K562 treated with DMSO at 1 percent for 4 hours (cell line): ENCODE measurements around the gene CDK2. TPM values are rescaled to one million over a fixed set of nuclear protein-coding genes. Genes with fewer than 3 reads are reported as not detected.

Experiments
- total RNA-seq: library from RNA; unstranded; fragments of 300-600 nt; gene quantifications from 2 replicates; pipeline ENCODE4 v1.2.3, GENCODE V29; 2022; ENCODE audit not compliant: insufficient read depth

The CDK2 gene
- total RNA-seq: 80.9 and 130 TPM in 2 replicates

GRCh38 chr12:55966408-55967281, at the start of gene CDK2:
TSS of gene CDK2 (plus strand) at chr12:55966830. CDS start at chr12:55967009, 179 bp downstream.

DNA sequence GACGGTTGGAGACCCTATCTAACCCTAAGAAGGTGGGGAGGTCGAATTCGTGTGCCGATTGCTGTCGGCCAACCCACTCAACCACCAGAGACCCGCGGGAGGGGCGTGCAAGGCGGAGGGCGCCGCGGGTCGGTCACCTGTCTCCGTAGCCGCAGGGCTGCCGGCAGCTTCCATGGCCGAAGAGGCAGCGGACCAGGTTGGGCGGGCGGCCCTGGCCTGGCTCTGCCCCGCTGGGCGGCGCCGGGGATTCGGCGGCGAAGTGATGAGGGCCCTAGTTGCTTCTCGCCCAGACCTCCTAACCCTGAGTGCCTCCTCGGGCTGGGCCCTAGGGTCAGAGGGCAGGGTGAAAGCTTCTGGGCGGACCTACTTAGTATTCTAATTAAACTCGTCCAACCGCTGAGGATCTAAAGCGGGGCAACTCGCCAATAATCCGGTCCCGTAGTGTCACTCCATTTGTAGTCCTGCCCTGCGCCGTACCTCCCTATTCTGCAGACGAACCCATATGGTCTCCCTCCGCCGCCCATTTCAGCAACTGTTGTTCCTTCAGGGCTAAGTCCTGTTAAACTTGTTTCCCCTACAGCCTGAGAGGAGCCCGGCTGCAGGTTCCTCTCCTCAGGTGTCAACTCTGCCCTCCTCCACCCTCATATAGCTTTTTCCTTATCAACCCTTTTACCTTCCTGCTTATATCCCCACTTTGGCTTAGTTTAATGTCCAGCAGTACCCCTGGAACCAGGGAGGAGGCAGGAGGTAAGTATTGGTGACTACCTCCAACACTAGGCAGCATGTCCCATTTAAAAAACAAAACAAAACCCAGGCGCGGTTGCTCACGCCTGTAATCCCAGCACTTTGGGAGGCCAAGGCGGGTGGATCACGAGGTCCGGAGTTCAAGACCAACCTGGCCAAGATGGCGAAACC, 38.8 kb upstream of the CDK2 start, which contains the start of gene PYM1:
Gene PYM1 (minus strand): TSS at position 307 of the 915 bp plus-strand sequence. CDS start 133 bp downstream, at position 174.

DNA sequence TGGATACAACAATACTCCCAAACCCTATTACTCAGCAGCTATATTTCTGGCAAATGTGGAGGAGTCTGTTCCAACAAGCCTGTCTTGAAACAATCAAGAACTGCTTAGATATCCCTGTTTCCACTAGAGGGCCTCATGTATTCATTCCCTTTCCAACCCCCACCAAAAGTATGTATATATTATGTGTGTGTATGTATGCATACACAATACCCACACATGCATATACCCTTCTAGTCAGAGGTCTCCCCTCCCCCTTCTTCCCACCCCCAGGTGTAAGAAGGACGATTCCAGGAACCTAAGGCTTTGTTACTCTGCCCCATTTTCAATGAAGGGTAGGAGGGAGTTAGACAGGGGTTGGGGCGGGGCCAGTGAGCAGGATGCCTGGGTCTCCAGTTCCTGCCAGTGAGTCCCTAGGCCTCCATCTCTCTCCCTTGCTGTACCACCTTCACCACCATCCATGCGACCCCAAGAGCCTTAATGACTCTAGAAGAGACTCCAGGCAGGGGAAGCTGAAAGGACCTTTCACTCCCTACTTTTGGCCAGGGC, 35.8 kb upstream of the CDK2 start, which contains the start of gene DGKA:
Gene DGKA (plus strand): TSS at position 392 of the 546 bp plus-strand sequence. CDS start 5,342 bp downstream, outside the sequence.

DNA sequence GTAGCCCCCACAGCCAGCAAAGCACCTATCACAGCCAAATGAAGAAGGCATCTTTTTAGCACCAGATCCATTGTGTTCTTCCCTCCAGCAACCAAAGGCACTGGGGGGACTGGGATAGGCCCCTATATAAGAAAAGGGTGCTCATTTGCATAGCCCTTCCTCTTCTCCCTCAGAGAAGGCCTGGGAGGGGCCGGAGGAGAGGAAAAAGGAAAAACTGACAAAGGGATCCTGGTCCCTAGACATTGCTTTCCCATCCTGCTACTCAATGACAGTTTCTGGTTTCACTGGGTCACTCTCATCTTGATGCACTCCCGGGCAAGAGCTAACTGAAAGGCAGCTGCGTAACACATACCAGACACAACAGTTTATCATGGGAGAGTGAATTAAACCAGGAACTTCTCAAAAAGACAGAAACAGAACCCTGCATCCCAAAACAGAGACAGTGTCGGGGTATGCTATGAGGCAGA, 656 bp upstream of the CDK2 start, which contains the start of gene PMEL:
Gene PMEL (minus strand): TSS at position 102 of the 467 bp plus-strand sequence. CDS start 31 bp downstream, at position 71.

GRCh38 chr12:55973599-55974307, 7.1 kb downstream of the CDK2 start, which contains the start of gene RAB5B:
TSS of gene RAB5B (plus strand) at chr12:55974078. CDS start at chr12:55986961, 12,883 bp downstream.

DNA sequence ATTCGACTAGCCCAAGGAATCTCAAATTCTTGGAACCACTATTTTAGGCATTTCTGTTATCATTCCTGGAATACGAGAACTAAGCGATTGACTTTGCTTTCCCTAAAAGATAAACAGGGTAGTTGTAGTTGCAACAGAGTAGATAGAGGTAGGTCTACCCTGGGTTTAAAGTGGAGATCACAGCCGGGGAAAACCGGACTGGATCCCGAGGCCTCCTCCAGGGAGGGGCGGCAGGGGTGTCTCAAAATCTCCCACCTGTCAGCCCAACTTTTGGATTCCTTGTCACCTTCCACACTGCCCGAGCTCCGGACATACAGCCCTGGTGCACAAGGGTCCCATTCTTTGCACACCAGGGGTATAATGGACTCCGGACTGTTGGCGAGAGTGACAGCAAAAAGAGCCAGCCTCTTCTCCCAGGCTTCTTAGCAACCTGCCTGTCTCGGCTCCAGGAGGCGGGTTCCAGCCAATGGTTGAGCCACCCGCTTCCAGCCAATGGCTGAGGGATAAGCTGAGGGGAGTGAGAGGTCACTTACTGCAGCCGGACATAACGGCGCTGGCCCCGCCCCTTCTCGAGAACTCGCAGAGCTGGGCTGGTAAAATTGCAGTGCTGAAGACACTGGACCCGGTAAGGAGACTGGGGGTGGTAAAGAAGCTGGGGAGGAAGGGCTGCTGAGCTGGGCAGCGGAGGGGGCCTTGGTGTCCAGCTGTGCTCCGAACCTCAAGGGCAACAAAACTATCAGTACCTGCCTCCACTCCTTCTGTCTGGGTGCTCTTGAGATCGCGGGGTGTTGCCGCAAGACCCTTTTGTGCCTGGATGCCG, 30.3 kb downstream of the CDK2 start, which contains the start of gene SUOX:
Gene SUOX (plus strand): TSS at position 562 of the 820 bp plus-strand sequence. CDS start 4,946 bp downstream, outside the sequence.

GRCh38 chr12:56020423-56021184, 54.0 kb downstream of the CDK2 start, which contains the start of gene IKZF4:
TSS of gene IKZF4 (plus strand) at chr12:56021043. CDS start at chr12:56021494, 451 bp downstream.

Other genes starting within 250 kb of the CDK2 start
- 1.5 TPM in 1 of 2 replicates, not detected in the other for gene RDH5, start 246.4 kb upstream of the CDK2 start, total RNA-seq
- 1,114 and 1,204 TPM in 2 replicates for gene CD63, start 237.8 kb upstream of the CDK2 start, total RNA-seq
- 7.7 and 11.9 TPM in 2 replicates for gene GDF11, start 223.7 kb upstream of the CDK2 start, total RNA-seq
- gene SARNP, start 149.1 kb upstream of the CDK2 start, total RNA-seq: 85.8 and 102 TPM in 2 replicates
- 9.1 and 13.5 TPM in 2 replicates for gene ORMDL2, start 148.8 kb upstream of the CDK2 start, total RNA-seq
- 9.9 and 12.9 TPM in 2 replicates for gene DNAJC14, start 137.2 kb upstream of the CDK2 start, total RNA-seq
- gene MMP19, start 123.9 kb upstream of the CDK2 start, total RNA-seq: 0.93 and 1.1 TPM in 2 replicates
- 29.5 and 32.9 TPM in 2 replicates for gene PYM1, start 38.9 kb upstream of the CDK2 start, total RNA-seq
- gene DGKA, start 35.7 kb upstream of the CDK2 start, total RNA-seq: 8.3 and 12.0 TPM in 2 replicates
- gene PMEL, start 788 bp upstream of the CDK2 start, total RNA-seq: 3.4 and 4.0 TPM in 2 replicates
- gene RAB5B, start 7.2 kb downstream of the CDK2 start, total RNA-seq: 25.8 and 33.8 TPM in 2 replicates
- 13.9 and 18.6 TPM in 2 replicates for gene SUOX, start 30.4 kb downstream of the CDK2 start, total RNA-seq
- gene IKZF4, start 54.2 kb downstream of the CDK2 start, total RNA-seq: 11.4 and 12.3 TPM in 2 replicates
- 352 and 360 TPM in 2 replicates for gene RPS26, start 75.1 kb downstream of the CDK2 start, total RNA-seq
- 6.1 and 6.8 TPM in 2 replicates for gene ERBB3, start 113.3 kb downstream of the CDK2 start, total RNA-seq
- gene PA2G4, start 137.7 kb downstream of the CDK2 start, total RNA-seq: 175 and 187 TPM in 2 replicates
- gene RPL41, start 149.8 kb downstream of the CDK2 start, total RNA-seq: 4,679 and 5,235 TPM in 2 replicates
- gene ZC3H10, start 151.4 kb downstream of the CDK2 start, total RNA-seq: 1.8 and 1.9 TPM in 2 replicates
- gene ESYT1, start 161.4 kb downstream of the CDK2 start, total RNA-seq: 167 and 178 TPM in 2 replicates
- gene MYL6B, start 185.8 kb downstream of the CDK2 start, total RNA-seq: 61.3 and 61.4 TPM in 2 replicates
- 924 and 1,005 TPM in 2 replicates for gene MYL6, start 191.5 kb downstream of the CDK2 start, total RNA-seq
- gene SMARCC2, start 222.7 kb downstream of the CDK2 start, total RNA-seq: 60.1 and 67.3 TPM in 2 replicates